Stimulated activated naive B cell treated with anti-CD40 and anti-IgM and Interleukin-4, amounts not matched to agents 10 μg/mL and 1 μg/mL and 100 μg/mL, for 72 hours (primary cell): ENCODE results near the gene PLEKHA3.
"Not testable (repeated sequence)": the region's sequence is repeated elsewhere in the genome, so short reads cannot be mapped to it uniquely, and the experiment has no call there.

Source experiments
- ATAC-seq, 2 donors: fragments of 150-1000 bp; cut with Tn5 transposase; replicated peaks; 2 replicates each; pipeline ENCODE4 v1.10.0; 2021; ENCODE audit warnings: moderate library complexity in 1 of 2
- DNase-seq: peaks from one replicate; pipeline ENCODE4 v3.0.0; 2021
- H3K27ac Mint-ChIP-seq: one replicate; pipeline ENCODE4 v1.8.0; 2022; ENCODE audit warnings: mild to moderate bottlenecking, mixed read lengths
- H3K27me3 Mint-ChIP-seq, 2 donors: one replicate each; pipeline ENCODE4 v1.8.0; 2022; ENCODE audit warnings: mixed read lengths in 2 of 2
- H3K36me3 Mint-ChIP-seq, 2 donors: one replicate each; pipeline ENCODE4 v1.8.0; 2022; ENCODE audit warnings: mixed read lengths in 2 of 2, mild to moderate bottlenecking in 1 of 2
- H3K4me1 Mint-ChIP-seq, 2 donors: one replicate each; pipeline ENCODE4 v1.8.0; 2022; ENCODE audit warnings: mixed read lengths in 2 of 2, mild to moderate bottlenecking in 1 of 2
- H3K4me3 Mint-ChIP-seq, 2 donors: one replicate each; pipeline ENCODE4 v1.8.0; 2022; ENCODE audit warnings: mild to moderate bottlenecking in 2 of 2, mixed read lengths in 2 of 2, moderate library complexity in 1 of 2
- H3K9me3 Mint-ChIP-seq, 2 donors: one replicate each; pipeline ENCODE4 v1.8.0; 2022; ENCODE audit warnings: mixed read lengths in 2 of 2, mild to moderate bottlenecking in 1 of 2

PLEKHA3 gene

DNA sequence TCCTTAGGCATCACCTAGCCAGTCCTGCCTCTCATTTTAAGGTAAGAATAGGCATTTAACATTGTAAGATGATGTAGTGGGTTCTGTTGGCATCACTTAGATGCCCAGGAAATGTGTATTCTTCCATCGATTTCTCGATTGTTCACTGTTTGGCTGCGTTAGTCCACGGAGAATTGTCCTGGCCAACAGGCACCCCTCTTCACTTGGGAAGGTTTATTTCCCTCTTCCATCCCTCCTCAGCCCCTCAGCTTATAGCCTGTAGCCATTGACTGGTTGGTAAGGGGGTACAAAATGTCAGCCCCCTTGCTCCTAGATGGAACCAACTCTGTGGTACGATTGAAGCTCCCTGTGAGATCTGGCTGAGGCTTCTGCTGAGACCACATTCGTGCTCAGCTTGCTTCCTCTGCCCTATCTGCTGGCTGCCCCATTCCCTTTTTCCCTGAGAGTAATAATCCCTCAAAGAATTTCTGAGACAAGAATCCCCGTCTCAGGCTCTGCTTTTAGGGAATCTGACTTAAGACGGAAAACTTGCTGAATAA is 43.4 kb downstream of the PLEKHA3 start:
- peak overlapping the region; percentile 91 to 93 for H3K4me3 Mint-ChIP-seq
- H3K27me3 Mint-ChIP-seq, result no peaks in the 10 kb centered on the region
- ATAC-seq, result peak in 1 of 2 donors; percentile 21
- H3K36me3 Mint-ChIP-seq, result peaks cover 30 to 36% of the 10 kb centered on the region in 2 donors
- peaks cover 17 to 34% of the 10 kb centered on the region in 2 donors for H3K4me1 Mint-ChIP-seq
- peak overlapping the region; percentile 90 for H3K27ac Mint-ChIP-seq
- H3K9me3 Mint-ChIP-seq, result peaks cover 0 to 4% of the 10 kb centered on the region in 2 donors
- DNase-seq, result no peak

GRCh38 chr2:178525010-178525409 is 44.8 kb downstream of the PLEKHA3 start:
- not testable (repeated sequence) for ATAC-seq, H3K4me3 Mint-ChIP-seq, H3K27ac Mint-ChIP-seq, DNase-seq, H3K9me3 Mint-ChIP-seq, H3K27me3 Mint-ChIP-seq
- peaks cover 28 to 41% of the 10 kb centered on the region in 2 donors for H3K36me3 Mint-ChIP-seq
- peaks cover 24 to 45% of the 10 kb centered on the region in 2 donors for H3K4me1 Mint-ChIP-seq

GRCh38 chr2:178525460-178525859 is 45.2 kb downstream of the PLEKHA3 start:
- H3K36me3 Mint-ChIP-seq, result peaks cover 30 to 41% of the 10 kb centered on the region in 2 donors
- H3K4me1 Mint-ChIP-seq, result peaks cover 26 to 49% of the 10 kb centered on the region in 2 donors
- H3K27me3 Mint-ChIP-seq, H3K9me3 Mint-ChIP-seq, DNase-seq, ATAC-seq: not testable (repeated sequence)
- H3K4me3 Mint-ChIP-seq, result peak overlapping the region; percentile 29 to 35
- H3K27ac Mint-ChIP-seq, result peak overlapping the region; percentile 37

DNA sequence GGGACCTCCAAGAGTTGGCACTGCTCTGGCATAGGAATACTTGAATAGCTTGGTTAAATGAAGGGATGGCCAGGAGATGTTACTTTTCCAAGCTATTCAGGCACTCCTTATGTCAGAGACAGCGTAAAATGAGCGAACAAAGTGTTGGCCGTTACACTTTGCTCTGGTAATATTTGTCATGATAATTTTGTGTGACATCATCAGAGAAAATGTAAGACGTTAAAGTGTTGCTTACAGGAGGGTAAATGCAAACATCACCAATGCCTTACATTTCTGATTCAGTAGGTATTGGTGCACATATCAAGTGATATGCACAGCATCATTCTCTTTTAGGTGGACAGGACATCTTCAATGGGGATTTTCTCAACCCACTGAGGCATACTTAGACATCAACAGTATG is 46.0 kb downstream of the PLEKHA3 start:
- no peak overlapping the region for H3K27ac Mint-ChIP-seq
- H3K9me3 Mint-ChIP-seq, result peaks cover 0 to 4% of the 10 kb centered on the region in 2 donors
- H3K4me1 Mint-ChIP-seq, result peaks cover 34 to 57% of the 10 kb centered on the region in 2 donors
- DNase-seq (no peak), ATAC-seq (no peak)
- H3K36me3 Mint-ChIP-seq, result peaks cover 34 to 41% of the 10 kb centered on the region in 2 donors
- no peaks in the 10 kb centered on the region for H3K27me3 Mint-ChIP-seq
- H3K4me3 Mint-ChIP-seq, result peak overlapping the region in 1 of 2 donors; percentile 13

GRCh38 chr2:178527592-178527991 is 47.3 kb downstream of the PLEKHA3 start:
- Mint-ChIP-seq H3K9me3 (peaks cover 0 to 3% of the 10 kb centered on the region in 2 donors), H3K4me1 (peaks cover 43 to 70% of the 10 kb centered on the region in 2 donors), H3K27ac (no peak overlapping the region), H3K4me3 (no peak overlapping the region), H3K36me3 (peaks cover 40 to 45% of the 10 kb centered on the region in 2 donors), H3K27me3 (no peaks in the 10 kb centered on the region)
- DNase-seq (no peak), ATAC-seq (no peak)

DNA sequence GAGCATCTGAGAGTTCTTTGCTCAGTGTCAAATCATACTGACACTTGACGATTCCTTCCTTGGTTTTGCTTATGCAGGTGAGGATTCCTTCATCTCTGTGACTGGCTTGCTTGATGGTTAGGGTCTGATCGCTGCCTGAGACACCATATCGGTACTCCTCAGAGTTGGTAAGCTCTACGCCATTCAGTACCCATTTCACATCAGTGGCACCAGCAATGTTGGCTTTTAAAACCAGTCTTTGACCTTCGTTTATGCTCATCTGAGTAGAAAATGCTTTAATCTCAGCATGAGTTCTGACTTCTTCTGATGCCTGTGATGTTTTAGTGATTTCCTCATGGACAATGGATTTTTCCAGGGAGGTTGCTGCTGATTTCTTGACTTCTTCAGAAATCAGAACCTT is 48.4 kb downstream of the PLEKHA3 start:
- peaks cover 45 to 51% of the 10 kb centered on the region in 2 donors for H3K36me3 Mint-ChIP-seq
- H3K4me1 Mint-ChIP-seq, result peaks cover 48 to 72% of the 10 kb centered on the region in 2 donors
- H3K27ac Mint-ChIP-seq, result peak overlapping the region; percentile 86
- no peaks in the 10 kb centered on the region for H3K9me3 Mint-ChIP-seq
- ATAC-seq (no peak), DNase-seq (no peak)
- H3K27me3 Mint-ChIP-seq, result no peaks in the 10 kb centered on the region
- peak overlapping the region; percentile 51 to 66 for H3K4me3 Mint-ChIP-seq

DNA sequence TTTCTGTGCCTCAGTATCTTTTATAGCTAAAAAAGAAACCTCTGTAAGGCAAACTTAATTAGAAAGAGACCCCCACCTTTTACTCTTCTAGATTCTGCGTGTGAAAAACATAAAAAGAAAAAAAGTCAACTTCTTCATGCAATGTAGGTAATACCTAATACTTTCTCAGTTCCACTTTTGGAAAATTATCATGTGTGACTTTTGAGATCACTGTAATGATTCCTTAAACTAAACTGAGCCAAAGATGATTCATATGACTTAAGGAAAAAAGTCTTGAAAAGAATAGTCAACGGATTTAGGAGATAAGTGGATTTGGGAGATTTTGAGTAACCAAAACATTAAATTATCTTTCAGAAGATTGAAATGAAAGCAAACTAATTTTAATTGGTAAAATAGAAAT is 48.9 kb downstream of the PLEKHA3 start:
- peaks cover 52 to 74% of the 10 kb centered on the region in 2 donors for H3K4me1 Mint-ChIP-seq
- peak overlapping the region; percentile 51 to 66 for H3K4me3 Mint-ChIP-seq

GRCh38 chr2:178530131-178530530 is 49.9 kb downstream of the PLEKHA3 start:
- Mint-ChIP-seq H3K4me1 (peaks cover 53 to 78% of the 10 kb centered on the region in 2 donors), H3K36me3 (peaks cover 57 to 66% of the 10 kb centered on the region in 2 donors), H3K4me3 (peak overlapping the region; percentile 64 to 70)

More for the DNA sequence above, 48.9 kb downstream of the PLEKHA3 start:
- H3K27ac Mint-ChIP-seq, result peak overlapping the region; percentile 86
- peaks cover 48 to 56% of the 10 kb centered on the region in 2 donors for H3K36me3 Mint-ChIP-seq
- ATAC-seq (no peak), DNase-seq (no peak)
- H3K27me3 Mint-ChIP-seq, result no peaks in the 10 kb centered on the region
- H3K9me3 Mint-ChIP-seq, result no peaks in the 10 kb centered on the region

DNA sequence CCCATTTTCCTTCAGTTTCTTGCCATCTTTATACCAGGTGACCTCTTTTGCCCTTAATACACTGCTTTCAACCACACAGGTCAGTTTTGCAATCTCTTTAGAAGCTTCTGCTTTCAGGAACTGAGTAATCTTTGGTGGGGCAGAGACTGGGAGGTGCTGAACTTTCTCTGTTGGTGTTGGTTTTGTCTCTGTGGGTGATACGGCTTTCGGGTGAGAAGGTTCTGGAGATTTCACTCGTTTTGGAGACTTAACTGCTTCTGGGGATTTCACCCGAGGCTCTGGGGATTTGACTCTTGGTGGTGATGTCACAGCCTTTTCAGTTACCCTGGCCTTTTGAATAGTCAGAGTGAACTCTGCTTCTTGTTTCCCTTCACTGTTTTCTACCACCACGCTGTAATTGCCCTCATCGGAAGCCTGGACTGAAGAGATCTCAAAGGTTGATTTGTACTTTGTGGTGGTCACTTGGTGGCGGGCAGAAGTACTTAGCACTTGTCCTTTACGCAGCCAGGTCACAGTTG is 50.4 kb downstream of the PLEKHA3 start:
- DNase-seq, result peak; percentile 89
- Mint-ChIP-seq H3K27ac (peak overlapping the region; percentile 94), H3K4me1 (peaks cover 51 to 76% of the 10 kb centered on the region in 2 donors)

More at GRCh38 chr2:178530131-178530530, 49.9 kb downstream of the PLEKHA3 start:
- ATAC-seq, result no peak
- H3K9me3 Mint-ChIP-seq, result no peaks in the 10 kb centered on the region
- H3K27ac Mint-ChIP-seq, result peak overlapping the region; percentile 94
- no peaks in the 10 kb centered on the region for H3K27me3 Mint-ChIP-seq
- no peak for DNase-seq

GRCh38 chr2:178531168-178531567 is 50.9 kb downstream of the PLEKHA3 start:
- ATAC-seq, result peak; percentile 19 to 25
- no peaks in the 10 kb centered on the region for H3K9me3 Mint-ChIP-seq
- H3K27me3 Mint-ChIP-seq, result no peaks in the 10 kb centered on the region
- H3K4me1 Mint-ChIP-seq, result peaks cover 51 to 76% of the 10 kb centered on the region in 2 donors
- peaks cover 57 to 65% of the 10 kb centered on the region in 2 donors for H3K36me3 Mint-ChIP-seq
- peak overlapping the region; percentile 94 for H3K27ac Mint-ChIP-seq
- H3K4me3 Mint-ChIP-seq, result peak overlapping the region; percentile 64 to 70
- no peak for DNase-seq

More for the DNA sequence above, 50.4 kb downstream of the PLEKHA3 start:
- no peaks in the 10 kb centered on the region for H3K27me3 Mint-ChIP-seq
- H3K9me3 Mint-ChIP-seq, result no peaks in the 10 kb centered on the region
- H3K4me3 Mint-ChIP-seq, result peak overlapping the region; percentile 64 to 70
- ATAC-seq, result peak; percentile 95 to 96
- H3K36me3 Mint-ChIP-seq, result peaks cover 57 to 65% of the 10 kb centered on the region in 2 donors

- H3K4me3 Mint-ChIP-seq, result no peak overlapping the region
- no peak for DNase-seq
- no peaks in the 10 kb centered on the region for H3K9me3 Mint-ChIP-seq
- H3K4me1 Mint-ChIP-seq, result peaks cover 29 to 40% of the 10 kb centered on the region in 2 donors
- peak; percentile 69 to 71 for ATAC-seq
- no peaks in the 10 kb centered on the region for H3K27me3 Mint-ChIP-seq
- H3K36me3 Mint-ChIP-seq, result peaks cover 59 to 81% of the 10 kb centered on the region in 2 donors
- H3K27ac Mint-ChIP-seq, result no peak overlapping the region
These were observed 55.8 kb downstream of the PLEKHA3 start for GRCh38 chr2:178536037-178536436.

DNA sequence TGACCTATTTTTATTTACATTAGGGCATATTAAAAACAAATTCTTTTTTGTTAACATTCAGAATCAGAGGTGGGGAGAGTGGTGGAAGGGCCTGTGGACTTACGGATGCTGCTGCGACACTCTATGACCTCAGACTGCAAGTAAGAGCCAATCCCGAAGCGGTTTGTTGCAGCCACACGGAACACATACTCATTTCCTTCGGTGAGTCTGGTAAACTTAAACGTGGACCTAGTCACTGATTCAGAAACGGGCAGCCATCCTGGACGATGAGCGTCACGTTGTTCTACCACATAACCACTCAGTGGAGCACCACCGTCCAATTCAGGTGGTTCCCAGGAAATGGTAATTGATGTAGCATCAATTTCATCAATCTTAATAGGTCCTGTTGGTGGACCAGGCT is 61.9 kb downstream of the PLEKHA3 start:
- Mint-ChIP-seq H3K27me3 (no peaks in the 10 kb centered on the region), H3K36me3 (peaks cover 25 to 71% of the 10 kb centered on the region in 2 donors), H3K4me1 (peaks cover 2 to 4% of the 10 kb centered on the region in 2 donors), H3K27ac (no peak overlapping the region), H3K4me3 (no peak overlapping the region), H3K9me3 (no peaks in the 10 kb centered on the region)
- DNase-seq, result no peak
- ATAC-seq, result no peak

DNA sequence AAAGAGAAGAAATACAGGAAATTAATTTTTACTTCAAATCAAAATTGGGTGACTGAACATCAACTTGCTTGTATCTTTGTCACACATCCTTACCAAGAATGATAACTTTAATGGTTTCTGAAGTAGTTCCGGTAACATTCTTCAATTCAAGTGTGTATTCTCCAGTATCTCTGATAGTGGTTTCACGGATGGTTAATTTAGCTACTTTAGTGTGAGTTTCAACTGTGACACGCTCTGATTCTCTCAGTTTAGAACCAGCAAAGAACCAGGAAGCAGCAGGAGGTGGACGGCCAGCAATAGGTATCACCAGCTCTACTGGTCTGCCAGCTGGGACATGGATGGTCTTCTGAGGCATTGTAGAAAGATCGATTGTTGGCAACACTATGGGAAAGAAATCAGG is 62.3 kb downstream of the PLEKHA3 start:
- Mint-ChIP-seq H3K27me3 (no peaks in the 10 kb centered on the region), H3K4me3 (no peak overlapping the region), H3K9me3 (no peaks in the 10 kb centered on the region), H3K27ac (no peak overlapping the region), H3K36me3 (peaks cover 28 to 71% of the 10 kb centered on the region in 2 donors), H3K4me1 (peaks cover 2 to 4% of the 10 kb centered on the region in 2 donors)
- ATAC-seq (no peak), DNase-seq (no peak)

DNA sequence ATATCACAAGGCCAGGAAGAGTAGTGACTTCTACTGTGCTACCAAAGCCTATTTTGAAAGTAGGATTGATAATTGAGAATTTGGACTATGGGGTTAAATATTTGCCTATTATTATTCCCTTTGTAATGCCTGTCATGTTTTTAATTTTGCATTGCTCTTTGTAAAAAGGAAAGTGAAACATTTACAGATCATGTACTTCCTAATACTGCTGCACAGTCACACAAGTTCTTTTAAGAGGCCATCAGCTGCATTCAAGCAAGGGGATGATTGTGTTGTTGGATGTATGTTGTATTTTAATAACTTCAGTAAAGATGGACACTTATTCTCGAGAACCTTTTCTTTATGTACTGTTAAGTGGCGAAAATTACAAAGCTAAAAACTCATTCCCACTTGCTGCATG is 70.1 kb downstream of the PLEKHA3 start:
- Mint-ChIP-seq H3K27ac (no peak overlapping the region), H3K36me3 (peaks cover 51 to 75% of the 10 kb centered on the region in 2 donors)

DNA sequence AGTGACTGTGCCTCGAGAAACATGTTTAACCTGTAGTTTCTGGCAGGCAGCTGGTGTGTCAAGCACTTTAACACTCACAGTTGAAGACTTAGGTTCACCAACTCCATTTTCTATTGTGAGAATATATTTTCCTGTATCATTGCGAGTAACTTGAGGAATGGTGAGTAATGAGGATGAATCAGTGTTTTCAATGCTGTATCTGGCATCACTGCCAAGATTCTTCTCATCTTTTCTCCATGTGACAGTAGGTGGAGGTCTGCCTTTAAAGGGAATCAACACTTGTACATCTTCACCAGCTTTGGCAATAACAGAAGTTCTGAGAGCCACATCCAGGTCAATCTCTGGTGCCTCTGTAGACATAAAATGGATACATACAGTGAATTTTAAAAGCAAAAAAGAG is 72.8 kb downstream of the PLEKHA3 start:
- DNase-seq (no peak), ATAC-seq (no peak)

More for the DNA sequence above, 70.1 kb downstream of the PLEKHA3 start:
- H3K27me3 Mint-ChIP-seq, result no peaks in the 10 kb centered on the region
- no peak for ATAC-seq
- peaks cover 0 to 2% of the 10 kb centered on the region in 2 donors for H3K4me1 Mint-ChIP-seq
- H3K4me3 Mint-ChIP-seq, result no peak overlapping the region
- no peak for DNase-seq
- no peaks in the 10 kb centered on the region for H3K9me3 Mint-ChIP-seq

More for the DNA sequence above, 72.8 kb downstream of the PLEKHA3 start:
- Mint-ChIP-seq H3K4me3 (no peak overlapping the region), H3K36me3 (peaks cover 53 to 65% of the 10 kb centered on the region in 2 donors), H3K9me3 (no peaks in the 10 kb centered on the region), H3K27me3 (no peaks in the 10 kb centered on the region), H3K27ac (no peak overlapping the region), H3K4me1 (peaks cover 0 to 2% of the 10 kb centered on the region in 2 donors)
